Fibroblast of lung (primary cell): ENCODE results near the gene LRRC46. TPM values are rescaled to one million over a fixed set of nuclear protein-coding genes. Genes with fewer than 3 reads are reported as not detected.
A peak's percentile ranks its signal among the peaks of the same experiment; 100 is the strongest.

Experiments used
- DNase-seq, 2 donors: peaks; one replicate each; pipeline versions ENCODE4 v3.0.0 to v3.0.0-alpha.2; 2010; ENCODE audit warnings: low read depth in 2 of 2
- H2AFZ ChIP-seq: 2 replicates; pipeline ENCODE4 v1.5.1; 2012; ENCODE audit warnings: low read length, control low read depth, inconsistent platforms
- H3K27ac ChIP-seq: 2 replicates; pipeline ENCODE4 v1.5.1; 2011; ENCODE audit warnings: low read length, control low read depth; ENCODE audit not compliant: insufficient read depth
- H3K27me3 ChIP-seq: 2 replicates; pipeline ENCODE4 v1.5.1; 2011; ENCODE audit warnings: mild to moderate bottlenecking, low read length; ENCODE audit not compliant: control insufficient read depth, insufficient read depth
- H3K36me3 ChIP-seq: 2 replicates; pipeline ENCODE4 v1.5.1; 2011; ENCODE audit warnings: low read length; ENCODE audit not compliant: control insufficient read depth, insufficient read depth
- H3K4me1 ChIP-seq: 2 replicates; pipeline ENCODE4 v1.5.1; 2011; ENCODE audit warnings: low read length; ENCODE audit not compliant: control insufficient read depth, insufficient read depth; ENCODE audit errors: extremely low read depth
- H3K4me2 ChIP-seq: 2 replicates; pipeline ENCODE4 v1.5.1; 2011; ENCODE audit warnings: low read length, control low read depth; ENCODE audit not compliant: insufficient read depth; ENCODE audit errors: extremely low read depth
- H3K4me3 ChIP-seq, 4 experiments: fragments of 200-600 bp in 1 of 4; sonication (generic) in 1 of 4; replicated peaks in 1 of 4; 2 replicates each; pipeline ENCODE4 v1.5.1; 2011 to 2016; ENCODE audit warnings: low read length in 4 of 4, low read depth in 3 of 4, mild to moderate bottlenecking in 3 of 4, control low read depth in 2 of 4, inconsistent platforms in 1 of 4, mixed read lengths in 1 of 4; ENCODE audit not compliant: insufficient read depth in 1 of 4; ENCODE audit errors: control extremely low read depth in 1 of 4
- H3K79me2 ChIP-seq: 2 replicates; pipeline ENCODE4 v1.5.1; 2012; ENCODE audit warnings: mild to moderate bottlenecking, low read length, inconsistent platforms; ENCODE audit not compliant: control insufficient read depth, insufficient read depth
- H3K9ac ChIP-seq: 2 replicates; pipeline ENCODE4 v1.5.1; 2011; ENCODE audit warnings: mild to moderate bottlenecking, low read length, control low read depth; ENCODE audit not compliant: insufficient read depth
- H3K9me3 ChIP-seq: 2 replicates; pipeline ENCODE4 v1.5.1; 2012; ENCODE audit warnings: low read depth, low read length; ENCODE audit not compliant: control insufficient read depth, insufficient read depth
- H4K20me1 ChIP-seq: 2 replicates; pipeline ENCODE4 v1.5.1; 2011; ENCODE audit warnings: low read length; ENCODE audit not compliant: control insufficient read depth, insufficient read depth; ENCODE audit errors: extremely low read depth
- CTCF ChIP-seq, 2 donors: IDR thresholded peaks in 1 of 2; conservative IDR thresholded peaks in 1 of 2; 1 replicate in 1 of 2; 2 replicates in 1 of 2; pipeline ENCODE4 v1.5.1; 2011 to 2012; ENCODE audit warnings: low read length in 2 of 2, control low read depth in 1 of 2, inconsistent platforms in 1 of 2, low read depth in 1 of 2, mild to moderate bottlenecking in 1 of 2
- EZH2 ChIP-seq: IDR thresholded peaks from 2 replicates; pipeline ENCODE4 v1.5.1; 2012; ENCODE audit warnings: low read length, control low read depth, mild to moderate bottlenecking; ENCODE audit errors: missing control alignments
- polyA plus RNA-seq, 2 donors: library from polyadenylated mRNA; depleted of rRNA in 1 of 2; stranded (reverse) in 1 of 2; unstranded in 1 of 2; fragments of >200 nt; gene quantifications; 2 replicates each; pipeline ENCODE4 v1.2.1, GENCODE V29; 2011 to 2012; ENCODE audit warnings: missing spikeins in 1 of 2
- total RNA-seq: library from RNA; depleted of rRNA; stranded (reverse); fragments of >200 nt; gene quantifications from 2 replicates; pipeline ENCODE4 v1.2.1, GENCODE V29; 2014

LRRC46 gene
- total and polyA plus RNA-seq, 2 donors (not counting 1 experiment from before 2014, with no cell fraction given), result under 0.01 to 0.19 TPM

- Histone ChIP-seq H3K4me1 (no peaks in the 10 kb centered on the region), H2AFZ (no peak overlapping the region), H3K36me3 (no peaks in the 10 kb centered on the region), H3K79me2 (no peaks in the 10 kb centered on the region), H3K27ac (no peak overlapping the region), H4K20me1 (no peaks in the 10 kb centered on the region), H3K4me3 (no peak overlapping the region), H3K9me3 (no peaks in the 10 kb centered on the region), H3K4me2 (no peak overlapping the region), H3K9ac (no peak overlapping the region), H3K27me3 (peaks cover 23% of the 10 kb centered on the region)
- TF ChIP-seq CTCF (conservative IDR thresholded peaks at IDR 0.05 in 1 of 2, IDR thresholded peaks at IDR 0.05 in 1 of 2; ENCODE audit: low read depth in 1 of 2, low read length in 2 of 2) (no peak), EZH2 (no peak)
- DNase-seq, result no peak
Measured at GRCh38 chr17:47801176-47801765, 30.2 kb upstream of the LRRC46 start.

GRCh38 chr17:47801906-47802305 is 29.6 kb upstream of the LRRC46 start:
- Histone ChIP-seq H3K9ac (no peak overlapping the region), H4K20me1 (no peaks in the 10 kb centered on the region), H3K4me1 (no peaks in the 10 kb centered on the region), H2AFZ (no peak overlapping the region), H3K36me3 (no peaks in the 10 kb centered on the region), H3K79me2 (no peaks in the 10 kb centered on the region), H3K4me3 (no peak overlapping the region), H3K4me2 (no peak overlapping the region), H3K9me3 (no peaks in the 10 kb centered on the region), H3K27ac (no peak overlapping the region), H3K27me3 (peaks cover 23% of the 10 kb centered on the region)
- no peak for DNase-seq
- TF ChIP-seq EZH2 (no peak), CTCF (conservative IDR thresholded peaks at IDR 0.05 in 1 of 2, IDR thresholded peaks at IDR 0.05 in 1 of 2; ENCODE audit: low read depth in 1 of 2, low read length in 2 of 2) (no peak)

- Histone ChIP-seq H3K27ac (no peak overlapping the region), H3K4me2 (no peak overlapping the region), H3K36me3 (no peaks in the 10 kb centered on the region), H3K9ac (no peak overlapping the region), H3K4me3 (no peak overlapping the region), H2AFZ (no peak overlapping the region), H3K79me2 (no peaks in the 10 kb centered on the region), H3K4me1 (no peaks in the 10 kb centered on the region), H3K27me3 (peaks cover 23% of the 10 kb centered on the region), H4K20me1 (no peaks in the 10 kb centered on the region), H3K9me3 (no peaks in the 10 kb centered on the region)
- DNase-seq, result peak; percentile 20 to 39
- TF ChIP-seq CTCF (conservative IDR thresholded peaks at IDR 0.05 in 1 of 2, IDR thresholded peaks at IDR 0.05 in 1 of 2; ENCODE audit: low read depth in 1 of 2, low read length in 2 of 2), result peak; percentile 50 to 73
- no peak for TF ChIP-seq EZH2
Measured at GRCh38 chr17:47802341-47803022, 29.0 kb upstream of the LRRC46 start.
